H9 (cell line): ENCODE measurements around the gene FBXL16. TPM values are rescaled to one million over a fixed set of nuclear protein-coding genes. Genes with fewer than 3 reads are reported as not detected.

Experiments used
- DNase-seq: peaks from one replicate; pipeline ENCODE4 v3.0.0-alpha.2; 2017
- H2AFZ ChIP-seq: one replicate; pipeline ENCODE4 v1.6.1; 2013; ENCODE audit warnings: mild to moderate bottlenecking, low read length, control low read depth, moderate library complexity
- H2AK5ac ChIP-seq: 2 replicates; pipeline ENCODE4 v1.6.1; 2013; ENCODE audit warnings: low read length, control low read depth, mixed read lengths; ENCODE audit not compliant: insufficient read length
- H2BK120ac ChIP-seq: one replicate; pipeline ENCODE4 v1.6.1; 2013; ENCODE audit warnings: low read depth, mild to moderate bottlenecking, low read length, control low read depth, inconsistent platforms; ENCODE audit not compliant: poor library complexity, severe bottlenecking
- H2BK12ac ChIP-seq: 2 replicates; pipeline ENCODE4 v1.6.1; 2013; ENCODE audit warnings: low read length, control low read depth, mixed read lengths, low read depth; ENCODE audit not compliant: insufficient read length
- H2BK15ac ChIP-seq: 2 replicates; pipeline ENCODE4 v1.6.1; 2013; ENCODE audit warnings: low read depth, low read length, control low read depth
- H2BK20ac ChIP-seq: one replicate; pipeline ENCODE4 v1.6.1; 2013; ENCODE audit warnings: low read depth, mild to moderate bottlenecking, low read length, control low read depth, inconsistent platforms; ENCODE audit not compliant: poor library complexity, severe bottlenecking
- H2BK5ac ChIP-seq: 2 replicates; pipeline ENCODE4 v1.6.1; 2013; ENCODE audit warnings: low read length, control low read depth, mixed read lengths; ENCODE audit not compliant: insufficient read length
- H3K14ac ChIP-seq: 2 replicates; pipeline ENCODE4 v1.6.1; 2013; ENCODE audit warnings: low read length, control low read depth; ENCODE audit not compliant: insufficient read depth
- H3K18ac ChIP-seq: 2 replicates; pipeline ENCODE4 v1.6.1; 2013; ENCODE audit warnings: low read depth, mild to moderate bottlenecking, mixed read lengths, low read length, control low read depth; ENCODE audit not compliant: insufficient read length
- H3K23ac ChIP-seq: 2 replicates; pipeline ENCODE4 v1.6.1; 2013; ENCODE audit warnings: low read length, control low read depth, mixed read lengths, low read depth; ENCODE audit not compliant: insufficient read length
- H3K23me2 ChIP-seq: 2 replicates; pipeline ENCODE4 v1.6.1; 2013; ENCODE audit warnings: low read depth, mild to moderate bottlenecking, mixed read lengths, low read length, control low read depth; ENCODE audit not compliant: insufficient read length, poor library complexity, severe bottlenecking
- H3K27ac ChIP-seq: 2 replicates; pipeline ENCODE4 v1.5.1; 2013; ENCODE audit warnings: low read length, control low read depth, mixed read lengths, low read depth; ENCODE audit not compliant: insufficient read length
- H3K27me3 ChIP-seq: 2 replicates; pipeline ENCODE4 v1.6.1; 2013; ENCODE audit warnings: low read length, control low read depth, inconsistent platforms; ENCODE audit not compliant: insufficient read depth
- H3K4ac ChIP-seq: 2 replicates; pipeline ENCODE4 v1.6.1; 2013; ENCODE audit warnings: low read depth, mild to moderate bottlenecking, control low read depth, inconsistent platforms, low read length, moderate library complexity
- H3K4me1 ChIP-seq: 2 replicates; pipeline ENCODE4 v1.6.1; 2013; ENCODE audit warnings: low read length, control low read depth, inconsistent platforms; ENCODE audit not compliant: insufficient read depth
- H3K4me2 ChIP-seq: 2 replicates; pipeline ENCODE4 v1.6.1; 2013; ENCODE audit warnings: low read length, control low read depth, mixed read lengths; ENCODE audit not compliant: insufficient read length, insufficient read depth
- H3K56ac ChIP-seq: 2 replicates; pipeline ENCODE4 v1.6.1; 2013; ENCODE audit warnings: low read depth, mild to moderate bottlenecking, mixed read lengths, low read length, control low read depth; ENCODE audit not compliant: insufficient read length
- H3K79me1 ChIP-seq: 2 replicates; pipeline ENCODE4 v1.6.1; 2013; ENCODE audit warnings: low read depth, mild to moderate bottlenecking, moderate library complexity, low read length, control low read depth, inconsistent platforms; ENCODE audit not compliant: insufficient read depth, poor library complexity, severe bottlenecking
- H3K79me2 ChIP-seq: 2 replicates; pipeline ENCODE4 v1.6.1; 2013; ENCODE audit warnings: low read length, control low read depth, inconsistent platforms; ENCODE audit not compliant: insufficient read depth
- H3K9ac ChIP-seq: 2 replicates; pipeline ENCODE4 v1.6.1; 2013; ENCODE audit warnings: low read length, control low read depth, mixed read lengths; ENCODE audit not compliant: insufficient read length; ENCODE audit errors: extremely low read depth
- H3K9me3 ChIP-seq: one replicate; pipeline ENCODE4 v1.6.1; 2013; ENCODE audit warnings: low read depth, low read length, inconsistent platforms; ENCODE audit not compliant: control insufficient read depth
- H3T11ph ChIP-seq: one replicate; pipeline ENCODE4 v1.6.1; 2013; ENCODE audit warnings: mild to moderate bottlenecking, low read length, control low read depth, inconsistent platforms
- H4K20me1 ChIP-seq: one replicate; pipeline ENCODE4 v1.6.1; 2013; ENCODE audit not compliant: control insufficient read depth, insufficient read length, insufficient read depth
- H4K5ac ChIP-seq: 2 replicates; pipeline ENCODE4 v1.6.1; 2013; ENCODE audit warnings: low read depth, mild to moderate bottlenecking, mixed read lengths, low read length, control low read depth; ENCODE audit not compliant: insufficient read length
- H4K8ac ChIP-seq: replicated peaks from 2 replicates; pipeline ENCODE4 v1.6.1; 2013; ENCODE audit warnings: low read length, control low read depth, mixed read lengths, low read depth; ENCODE audit not compliant: insufficient read length
- H4K91ac ChIP-seq: 2 replicates; pipeline ENCODE4 v1.6.1; 2013; ENCODE audit warnings: low read depth, mild to moderate bottlenecking, moderate library complexity, mixed read lengths, low read length, control low read depth; ENCODE audit not compliant: insufficient read length
- H3K27ac Mint-ChIP-seq, 3 experiments: 2 replicates in 2 of 3; 3 replicates in 1 of 3; pipeline ENCODE4 v1.8.0; 2020 to 2021; ENCODE audit warnings: mixed read lengths in 3 of 3, mild to moderate bottlenecking in 1 of 3, moderate library complexity in 1 of 3
- H3K27me3 Mint-ChIP-seq: 2 replicates; pipeline ENCODE4 v1.8.0; 2021; ENCODE audit warnings: low read depth, mild to moderate bottlenecking, moderate library complexity, mixed read lengths
- H3K36me3 Mint-ChIP-seq, 3 experiments: 2 replicates in 2 of 3; 3 replicates in 1 of 3; pipeline ENCODE4 v1.8.0; 2020 to 2021; ENCODE audit warnings: low read depth in 3 of 3, mixed read lengths in 3 of 3; ENCODE audit not compliant: insufficient read depth in 1 of 3
- H3K4me1 Mint-ChIP-seq, 2 experiments: 2 replicates each; pipeline ENCODE4 v1.8.0; 2020; ENCODE audit warnings: mixed read lengths in 2 of 2
- H3K4me3 Mint-ChIP-seq, 2 experiments: 2 replicates in 1 of 2; 3 replicates in 1 of 2; pipeline ENCODE4 v1.8.0; 2020 to 2021; ENCODE audit warnings: mild to moderate bottlenecking in 2 of 2, mixed read lengths in 2 of 2, moderate library complexity in 1 of 2
- H3K9me3 Mint-ChIP-seq, 2 experiments: 2 replicates in 1 of 2; 3 replicates in 1 of 2; pipeline ENCODE4 v1.8.0; 2020; ENCODE audit warnings: mild to moderate bottlenecking in 2 of 2, mixed read lengths in 2 of 2, moderate library complexity in 1 of 2
- WGBS: extraction: QIAGEN DNeasy Blood & Tissue Kit; methylation state at CpG from one replicate; pipeline ENCODE4 v1.1.7; 2013; ENCODE audit warnings: missing lambda C conversion rate, low lambda C conversion rate, mixed read lengths; ENCODE audit not compliant: insufficient read length; ENCODE audit errors: extremely low coverage; 5-methylcytosine and 5-hydroxymethylcytosine counted together
- total RNA-seq: library from RNA; stranded (reverse); gene quantifications from 2 replicates; pipeline ENCODE4 v1.2.1, GENCODE V29; 2021
- TF ChIP-seq, protein P1 (sequence below): fragments of 200-600 bp; sonication (generic); conservative IDR thresholded peaks from 3 replicates; pipeline ENCODE4 v1.8.0; 2021; ENCODE audit warnings: antibody characterized with exemption, mild to moderate bottlenecking

Gene FBXL16
- total RNA-seq, 1 experiment from 2014 or later = 9.6 TPM

DNA sequence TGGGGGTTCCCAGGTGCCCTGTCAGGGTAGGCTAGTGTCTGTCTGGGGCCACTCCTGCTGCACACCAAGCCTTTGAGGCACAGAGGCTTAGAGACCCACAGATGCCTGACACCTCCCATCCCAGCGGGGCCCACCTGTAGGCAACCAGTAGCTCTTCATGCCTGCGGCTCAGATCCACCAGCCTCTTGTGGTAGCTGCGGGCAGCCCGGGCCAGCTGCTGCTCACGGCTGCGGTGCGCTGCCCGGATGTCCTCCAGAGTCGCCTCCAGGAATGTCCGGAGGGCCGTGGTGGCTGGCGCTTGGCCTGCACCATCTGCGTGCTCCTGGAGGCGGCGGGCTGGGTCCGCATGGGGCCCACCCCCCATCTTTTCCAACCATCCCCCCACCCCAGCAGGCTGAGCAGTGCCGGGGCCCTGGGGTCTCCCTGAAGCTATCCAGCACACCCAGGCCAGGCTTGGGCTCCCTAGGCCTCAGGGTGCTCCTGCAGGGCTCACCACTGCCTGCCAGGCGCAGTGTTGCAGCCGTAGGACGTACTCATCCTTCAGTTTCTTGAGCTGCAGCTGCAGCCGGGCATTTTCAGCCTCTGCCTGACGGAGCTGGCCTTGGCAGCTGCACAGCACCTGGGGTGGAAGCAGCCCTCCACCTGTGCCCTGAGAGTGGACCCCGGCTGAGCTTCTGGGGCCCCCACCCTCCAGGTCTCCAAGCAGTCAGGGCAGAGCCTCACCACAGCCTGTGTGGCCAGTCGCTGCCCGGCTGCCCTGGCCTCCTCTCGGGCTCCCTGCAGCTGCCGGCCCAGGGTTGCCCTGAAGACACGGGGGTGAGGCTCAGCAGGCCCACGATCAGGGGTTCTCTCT, 18.8 kb upstream of the FBXL16 start:
- Histone ChIP-seq H2BK5ac (no peak overlapping the region), H3T11ph (no peak overlapping the region), H4K5ac (no peak overlapping the region), H3K56ac (no peak overlapping the region), H4K20me1 (no peaks in the 10 kb centered on the region), H3K9ac (no peak overlapping the region), H3K79me1 (no peaks in the 10 kb centered on the region), H3K14ac (no peak overlapping the region; the same call in 1 of the 2 replicates), H3K23me2 (peaks cover 13% of the 10 kb centered on the region), H4K91ac (no peak overlapping the region), H2AFZ (no peak overlapping the region), H3K27ac (no peak overlapping the region), H4K8ac (no peak overlapping the region), H2BK20ac (no peak overlapping the region), H3K27me3 (no peaks in the 10 kb centered on the region), H3K4me1 (no peaks in the 10 kb centered on the region), H2BK15ac (no peak overlapping the region), H3K9me3 (no peaks in the 10 kb centered on the region), H3K18ac (no peak overlapping the region), H3K4me2 (no peak overlapping the region), H2BK120ac (no peak overlapping the region), H3K79me2 (no peaks in the 10 kb centered on the region), H2BK12ac (no peak overlapping the region), H3K4ac (no peak overlapping the region), H3K23ac (no peak overlapping the region), H2AK5ac (no peak overlapping the region)
- Mint-ChIP-seq H3K9me3 (no peaks in the 10 kb centered on the region), H3K27me3 (peaks cover 14% of the 10 kb centered on the region), H3K27ac (no peak overlapping the region), H3K4me1 (peaks cover 5 to 10% of the 10 kb centered on the region in 2 experiments), H3K36me3 (peaks cover 0 to 5% (median 3%) of the 10 kb centered on the region in 3 experiments; a peak in 1 of 7 replicates), H3K4me3 (no peak overlapping the region)
- WGBS = no CpG with 5 or more reads among the region's 29 CpGs
- no peak for DNase-seq
- TF ChIP-seq, protein P1, sequence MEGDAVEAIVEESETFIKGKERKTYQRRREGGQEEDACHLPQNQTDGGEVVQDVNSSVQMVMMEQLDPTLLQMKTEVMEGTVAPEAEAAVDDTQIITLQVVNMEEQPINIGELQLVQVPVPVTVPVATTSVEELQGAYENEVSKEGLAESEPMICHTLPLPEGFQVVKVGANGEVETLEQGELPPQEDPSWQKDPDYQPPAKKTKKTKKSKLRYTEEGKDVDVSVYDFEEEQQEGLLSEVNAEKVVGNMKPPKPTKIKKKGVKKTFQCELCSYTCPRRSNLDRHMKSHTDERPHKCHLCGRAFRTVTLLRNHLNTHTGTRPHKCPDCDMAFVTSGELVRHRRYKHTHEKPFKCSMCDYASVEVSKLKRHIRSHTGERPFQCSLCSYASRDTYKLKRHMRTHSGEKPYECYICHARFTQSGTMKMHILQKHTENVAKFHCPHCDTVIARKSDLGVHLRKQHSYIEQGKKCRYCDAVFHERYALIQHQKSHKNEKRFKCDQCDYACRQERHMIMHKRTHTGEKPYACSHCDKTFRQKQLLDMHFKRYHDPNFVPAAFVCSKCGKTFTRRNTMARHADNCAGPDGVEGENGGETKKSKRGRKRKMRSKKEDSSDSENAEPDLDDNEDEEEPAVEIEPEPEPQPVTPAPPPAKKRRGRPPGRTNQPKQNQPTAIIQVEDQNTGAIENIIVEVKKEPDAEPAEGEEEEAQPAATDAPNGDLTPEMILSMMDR = no peak
